ENCODE measurements around the gene AMIGO1. TPM values are rescaled to one million over a fixed set of nuclear protein-coding genes. Genes with fewer than 3 reads are reported as not detected.

Gene AMIGO1
- total RNA-seq, 3 donors from 2014 or later (not counting 1 experiment from before 2014, with no cell fraction given): 5.0 to 10.7 (median 7.8) TPM

DNA sequence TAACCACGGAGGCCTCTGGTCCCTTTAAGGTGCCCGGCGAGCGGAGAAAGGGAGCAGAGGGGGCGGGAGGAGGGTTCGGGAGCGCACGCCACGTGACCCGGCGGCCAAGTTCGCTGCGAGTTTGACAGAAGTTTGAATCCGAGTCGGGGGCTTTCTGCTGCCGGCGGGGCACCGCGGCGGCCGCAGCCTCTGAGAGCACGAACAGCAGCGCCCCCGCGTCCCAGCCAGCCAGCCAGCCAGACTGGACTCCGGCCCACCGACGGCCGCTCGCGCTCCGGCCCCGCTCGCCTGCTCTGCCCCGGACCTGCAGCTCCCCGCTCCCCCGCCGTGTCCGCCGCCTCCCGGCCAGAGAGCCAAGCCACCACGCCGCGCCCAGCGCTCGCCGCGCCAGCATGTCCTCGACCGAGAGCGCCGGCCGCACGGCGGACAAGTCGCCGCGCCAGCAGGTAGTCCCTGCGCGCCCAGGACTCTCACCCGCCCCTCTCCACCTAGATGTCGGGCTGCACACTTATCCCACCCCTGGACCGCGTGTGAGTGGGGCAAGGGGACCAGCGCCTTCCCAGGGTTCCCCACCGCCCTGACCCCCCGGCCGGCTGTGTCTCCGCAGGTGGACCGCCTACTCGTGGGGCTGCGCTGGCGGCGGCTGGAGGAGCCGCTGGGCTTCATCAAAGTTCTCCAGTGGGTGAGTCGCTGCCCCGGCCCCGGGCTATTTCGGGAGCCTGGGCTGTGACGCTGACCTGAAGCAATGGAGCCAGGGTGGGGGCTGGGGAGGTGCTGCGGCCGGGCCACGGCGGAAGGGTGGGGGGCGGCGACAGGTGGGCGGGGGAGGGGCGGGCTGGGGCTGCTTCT, 42.9 kb downstream of the AMIGO1 start, which contains the start of gene SYPL2:
Gene SYPL2 (plus strand): TSS at position 95 of the 849 bp plus-strand sequence. CDS start 298 bp downstream, at position 393.
- H3K4me1 Mint-ChIP-seq: peaks cover 0 to 8% of the 10 kb centered on the region in 2 donors
- peaks cover 13% of the 10 kb centered on the region for H3K4me1 ChIP-seq (ENCODE audit: control insufficient read depth, insufficient read depth, low read length)
- H3K36me3 Mint-ChIP-seq: no peaks in the 10 kb centered on the region
- peak within 1 kb of the TSS; percentile 86 for H3K4me3 Mint-ChIP-seq
- peaks cover 62 to 79% of the 10 kb centered on the region in 2 donors for H3K27me3 Mint-ChIP-seq (ENCODE audit: low read depth in 2 of 2)
- peak in 1 of 2 donors; percentile 44 for DNase-seq
- H3K9me3 ChIP-seq (ENCODE audit: control insufficient read depth, insufficient read depth, low read length): no peaks in the 10 kb centered on the region
- H3K27ac ChIP-seq (ENCODE audit: low read length): no peak within 1 kb of the TSS
- no peaks in the 10 kb centered on the region for H3K9me3 Mint-ChIP-seq
- TF ChIP-seq, protein P1, sequence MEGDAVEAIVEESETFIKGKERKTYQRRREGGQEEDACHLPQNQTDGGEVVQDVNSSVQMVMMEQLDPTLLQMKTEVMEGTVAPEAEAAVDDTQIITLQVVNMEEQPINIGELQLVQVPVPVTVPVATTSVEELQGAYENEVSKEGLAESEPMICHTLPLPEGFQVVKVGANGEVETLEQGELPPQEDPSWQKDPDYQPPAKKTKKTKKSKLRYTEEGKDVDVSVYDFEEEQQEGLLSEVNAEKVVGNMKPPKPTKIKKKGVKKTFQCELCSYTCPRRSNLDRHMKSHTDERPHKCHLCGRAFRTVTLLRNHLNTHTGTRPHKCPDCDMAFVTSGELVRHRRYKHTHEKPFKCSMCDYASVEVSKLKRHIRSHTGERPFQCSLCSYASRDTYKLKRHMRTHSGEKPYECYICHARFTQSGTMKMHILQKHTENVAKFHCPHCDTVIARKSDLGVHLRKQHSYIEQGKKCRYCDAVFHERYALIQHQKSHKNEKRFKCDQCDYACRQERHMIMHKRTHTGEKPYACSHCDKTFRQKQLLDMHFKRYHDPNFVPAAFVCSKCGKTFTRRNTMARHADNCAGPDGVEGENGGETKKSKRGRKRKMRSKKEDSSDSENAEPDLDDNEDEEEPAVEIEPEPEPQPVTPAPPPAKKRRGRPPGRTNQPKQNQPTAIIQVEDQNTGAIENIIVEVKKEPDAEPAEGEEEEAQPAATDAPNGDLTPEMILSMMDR (IDR thresholded peaks at IDR 0.05): no peak
- no peaks in the 10 kb centered on the region for H3K36me3 ChIP-seq (ENCODE audit: control insufficient read depth, insufficient read depth, low read length)
- peaks cover 41% of the 10 kb centered on the region for H3K27me3 ChIP-seq (ENCODE audit: control insufficient read depth, insufficient read depth, low read length)
- WGBS (ENCODE audit: insufficient coverage): 3% methylated on average over 82 of the region's 88 CpGs
- intact Hi-C loops (cut with micrococcal nuclease): loop anchor here (1.0 kb wide), 1 partner anchor 17 kb away; the partner anchor contains the start of gene ATXN7L2
- peak within 1 kb of the TSS; percentile 8 for H3K4me3 ChIP-seq (ENCODE audit: low read length)
- H3K27ac Mint-ChIP-seq: no peak within 1 kb of the TSS
- peak; percentile 27 to 67 (median 55) for ATAC-seq

DNA sequence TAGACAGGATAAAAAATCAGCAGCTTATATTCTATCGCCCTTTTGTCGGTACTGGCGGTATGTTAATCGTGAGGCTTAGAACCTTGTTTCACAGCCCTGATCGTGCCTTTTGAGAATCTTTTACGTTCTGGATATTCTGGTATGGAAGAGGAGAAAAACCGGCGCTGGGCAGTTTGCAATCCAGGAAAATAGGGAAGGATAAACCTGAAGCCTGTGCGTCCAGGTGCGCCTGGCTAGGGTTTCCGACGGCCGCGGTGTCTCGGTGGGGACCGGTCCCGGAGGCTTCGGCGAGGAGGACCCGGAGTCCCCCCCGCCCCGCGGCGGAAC, 43.4 kb downstream of the AMIGO1 start:
- Mint-ChIP-seq H3K4me3 (peak overlapping the region; percentile 86), H3K4me1 (peaks cover 0 to 8% of the 10 kb centered on the region in 2 donors), H3K27ac (no peak overlapping the region), H3K36me3 (no peaks in the 10 kb centered on the region), H3K27me3 (ENCODE audit: low read depth in 2 of 2) (peaks cover 60 to 79% of the 10 kb centered on the region in 2 donors), H3K9me3 (no peaks in the 10 kb centered on the region)
- ATAC-seq (no peak), DNase-seq (no peak)
- H3K4me1 ChIP-seq (ENCODE audit: control insufficient read depth, insufficient read depth, low read length): peaks cover 13% of the 10 kb centered on the region
- WGBS (ENCODE audit: insufficient coverage): 17% methylated on average over 24 of the region's 24 CpGs
- peak overlapping the region; percentile 8 for H3K4me3 ChIP-seq (ENCODE audit: low read length)
- peaks cover 41% of the 10 kb centered on the region for H3K27me3 ChIP-seq (ENCODE audit: control insufficient read depth, insufficient read depth, low read length)
- no peak overlapping the region for H3K27ac ChIP-seq (ENCODE audit: low read length)
- no peaks in the 10 kb centered on the region for H3K36me3 ChIP-seq (ENCODE audit: control insufficient read depth, insufficient read depth, low read length)
- TF ChIP-seq, protein P1 (IDR thresholded peaks at IDR 0.05): no peak
- H3K9me3 ChIP-seq (ENCODE audit: control insufficient read depth, insufficient read depth, low read length): no peaks in the 10 kb centered on the region
- intact Hi-C loops (cut with micrococcal nuclease): loop anchor here (1.0 kb wide), 1 partner anchor 17 kb away; the partner anchor contains the start of gene ATXN7L2

DNA sequence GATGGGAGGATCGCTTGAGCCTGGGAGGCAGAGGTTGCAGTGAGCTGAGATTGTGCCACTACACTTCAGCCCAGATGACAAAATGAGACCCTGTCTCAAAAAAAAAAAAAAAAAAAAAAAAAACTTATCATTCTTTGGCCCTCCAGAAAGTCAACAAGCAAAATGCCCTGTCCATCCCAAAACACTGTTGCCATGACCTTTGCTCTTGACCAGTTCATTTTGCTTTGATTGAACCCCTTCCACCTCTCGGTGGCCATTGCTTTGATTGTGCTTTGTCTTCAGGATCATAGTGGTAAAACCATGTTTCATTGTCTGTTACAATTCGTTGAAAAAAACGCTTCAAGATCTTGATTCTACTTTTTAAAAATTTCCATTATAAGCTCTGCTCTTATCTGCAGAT, 51.7 kb downstream of the AMIGO1 start:
- 98% methylated on average over 4 of the region's 4 CpGs for WGBS (ENCODE audit: insufficient coverage)
- intact Hi-C loops (cut with micrococcal nuclease): no loop called here

More for the DNA sequence above, 51.7 kb downstream of the AMIGO1 start:
- Histone ChIP-seq H3K27me3 (ENCODE audit: control insufficient read depth, insufficient read depth, low read length) (peaks cover 4% of the 10 kb centered on the region), H3K27ac (ENCODE audit: low read length) (no peak overlapping the region), H3K36me3 (ENCODE audit: control insufficient read depth, insufficient read depth, low read length) (no peaks in the 10 kb centered on the region), H3K9me3 (ENCODE audit: control insufficient read depth, insufficient read depth, low read length) (no peaks in the 10 kb centered on the region), H3K4me3 (ENCODE audit: low read length) (no peak overlapping the region), H3K4me1 (ENCODE audit: control insufficient read depth, insufficient read depth, low read length) (no peaks in the 10 kb centered on the region)
- TF ChIP-seq, protein P1 (IDR thresholded peaks at IDR 0.05): no peak
- Mint-ChIP-seq H3K27me3 (ENCODE audit: low read depth in 2 of 2) (peaks cover 33 to 73% of the 10 kb centered on the region in 2 donors), H3K36me3 (no peaks in the 10 kb centered on the region), H3K4me3 (no peak overlapping the region), H3K4me1 (no peaks in the 10 kb centered on the region), H3K27ac (no peak overlapping the region), H3K9me3 (no peaks in the 10 kb centered on the region)
- ATAC-seq (no peak), DNase-seq (no peak)
